HG02943 (cell line): Measurements from ENCODE around the gene TEX12.
"Not testable (repeated sequence)": the region's sequence is repeated elsewhere in the genome, so short reads cannot be mapped to it uniquely, and the experiment has no call there.

Experiments
- ATAC-seq: cut with Tn5 transposase; IDR thresholded peaks from one replicate; pipeline ENCODE4 v1.9.1; 2021; ENCODE audit warnings: mild to moderate bottlenecking, low read depth, moderate library complexity; ENCODE audit not compliant: unreplicated experiment

Gene TEX12

DNA sequence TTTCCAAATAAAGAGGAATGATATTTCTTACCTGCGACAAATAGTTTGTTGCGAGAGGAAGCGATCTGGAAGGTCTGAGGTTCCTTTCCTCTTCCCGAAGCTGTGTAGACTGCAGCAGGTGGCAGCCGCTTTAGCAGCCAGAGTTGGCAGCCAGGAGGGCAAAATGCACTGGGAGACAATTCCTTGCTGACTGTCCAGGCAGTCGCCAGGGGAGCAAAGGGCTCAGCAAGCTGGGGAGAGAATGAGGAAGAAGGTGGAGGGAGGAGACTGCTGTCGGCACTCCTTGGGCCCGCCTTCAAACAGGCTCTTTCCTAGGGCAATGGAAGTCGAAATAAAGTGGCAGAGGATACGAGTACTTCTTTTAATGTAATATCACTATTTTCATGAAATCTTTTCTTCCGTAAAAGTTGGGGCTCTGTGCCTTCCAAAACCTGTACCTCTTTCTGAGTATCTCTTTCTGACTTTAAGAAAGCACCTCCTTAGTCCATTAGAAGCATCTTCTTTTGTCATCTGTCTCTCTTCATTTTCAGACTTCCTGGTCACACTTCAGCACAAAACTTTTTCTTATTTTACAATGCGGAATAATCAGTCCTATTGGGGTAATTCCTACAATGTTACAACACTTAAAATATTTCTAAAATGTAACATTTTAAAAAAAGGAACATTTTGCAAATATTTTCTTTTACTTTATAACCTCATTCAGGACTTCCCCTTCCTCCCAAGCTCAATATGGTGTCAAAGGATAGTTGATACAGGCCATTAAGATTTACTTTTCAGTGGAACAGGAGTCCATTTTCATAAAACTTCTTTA lies 3.1 kb upstream of the TEX12 start, which contains the start of gene IL18:
Gene IL18, minus strand, starts transcription at position 220 of the 811 bp plus-strand sequence. CDS start 9,041 bp downstream, outside the sequence.
- ATAC-seq, result no peak

DNA sequence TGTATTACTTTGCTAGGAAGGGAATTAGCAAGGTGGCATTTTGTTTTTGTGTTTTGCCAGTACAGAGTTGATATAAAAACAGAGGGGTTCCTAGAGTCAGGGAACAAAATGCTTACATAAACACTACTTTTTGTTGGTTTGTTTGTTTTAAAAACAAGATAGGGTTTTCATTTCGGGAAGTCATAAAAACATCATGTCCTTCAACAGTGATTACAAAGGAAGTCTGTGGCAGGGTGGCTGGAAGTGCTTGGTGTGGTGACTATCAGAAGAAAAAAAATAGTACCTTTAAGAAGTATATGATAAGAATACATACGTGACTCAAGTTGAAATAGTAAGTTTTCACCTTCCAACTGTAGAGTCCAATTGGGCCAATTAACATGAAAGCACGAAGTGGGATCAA lies 2.1 kb upstream of the TEX12 start:
- ATAC-seq, result no peak

DNA sequence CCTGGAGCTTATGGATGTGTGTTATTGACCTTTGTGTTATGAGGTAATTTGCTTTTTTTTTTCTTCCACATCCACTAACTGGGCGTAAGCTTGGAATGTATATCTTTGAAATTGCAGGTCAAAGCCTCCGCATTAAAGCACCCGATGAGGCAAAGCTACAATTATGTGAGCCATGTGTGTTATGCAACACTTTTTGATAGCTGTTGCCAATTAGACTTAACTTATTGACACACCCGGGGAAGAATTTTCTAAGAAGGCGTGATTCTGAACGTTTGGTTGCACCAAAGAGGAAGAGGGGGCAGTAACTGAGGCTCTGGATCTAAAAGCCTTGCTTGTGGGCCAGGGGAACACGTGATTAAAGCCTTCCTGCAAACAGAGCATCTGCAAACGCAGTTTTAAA lies 610 bp upstream of the TEX12 start:
- no peak for ATAC-seq

DNA sequence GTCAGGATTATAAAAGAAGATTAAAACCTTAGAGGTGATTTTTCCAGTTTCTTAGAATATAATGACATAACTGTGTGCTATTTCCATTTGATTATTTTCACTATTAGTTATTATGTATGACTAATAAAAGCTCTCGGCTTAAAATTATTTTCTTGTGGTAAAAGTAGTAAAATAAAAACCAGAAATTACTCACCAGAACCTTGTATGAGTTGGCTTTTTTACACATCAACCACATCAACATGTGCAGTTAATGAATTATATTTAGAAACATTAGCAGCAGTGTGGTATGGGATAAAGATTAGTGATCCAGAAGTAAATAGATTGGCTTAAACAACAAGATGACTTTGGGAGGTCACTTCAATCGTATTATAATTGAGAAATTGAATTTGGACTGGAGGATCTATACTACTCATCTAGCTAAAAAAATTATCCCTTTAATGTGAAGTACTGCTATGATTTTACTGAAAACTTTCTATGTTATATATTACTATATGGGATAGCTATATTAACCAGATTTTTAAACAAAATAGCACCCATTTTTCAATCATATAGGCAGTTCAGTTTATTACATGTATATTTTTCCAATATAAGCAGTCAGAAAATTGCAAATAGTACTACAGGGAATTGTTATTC lies 5.3 kb downstream of the TEX12 start:
- no peak for ATAC-seq

- ATAC-seq, result no peak
Measured at GRCh38 chr11:112173152-112173551, 6.0 kb downstream of the TEX12 start.

- ATAC-seq, result no peak
Measured at GRCh38 chr11:112174789-112175598, 7.8 kb downstream of the TEX12 start, which contains the start of gene BCO2. BCO2 (plus strand) TSS chr11:112175512; CDS start chr11:112175602, 90 bp downstream.

GRCh38 chr11:112175599-112175952 lies 8.4 kb downstream of the TEX12 start:
- no peak for ATAC-seq

- no peak for ATAC-seq
Measured at GRCh38 chr11:112176077-112176476, 8.9 kb downstream of the TEX12 start.

GRCh38 chr11:112177589-112177988 lies 10.4 kb downstream of the TEX12 start:
- no peak for ATAC-seq

DNA sequence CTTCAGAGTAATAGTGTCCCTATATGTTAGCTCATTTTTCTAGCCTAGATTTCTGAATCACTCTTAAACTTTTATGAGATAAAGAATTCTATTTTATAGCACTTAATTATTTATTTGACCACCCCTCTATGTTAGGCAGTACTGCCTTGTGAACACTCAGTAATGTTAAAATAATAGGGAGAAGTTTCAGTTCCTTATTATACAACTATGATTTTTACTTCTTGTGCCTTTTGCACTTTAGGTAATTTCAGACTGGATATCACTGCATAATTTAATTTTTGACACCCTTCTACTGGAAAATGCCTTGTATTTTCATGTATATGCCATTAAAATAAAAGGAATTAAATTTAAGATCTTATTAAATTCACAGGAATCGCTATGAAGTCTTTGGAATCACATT lies 11.3 kb downstream of the TEX12 start:
- ATAC-seq, result no peak

- no peak for ATAC-seq
Measured at GRCh38 chr11:112178936-112179335, 11.8 kb downstream of the TEX12 start.

DNA sequence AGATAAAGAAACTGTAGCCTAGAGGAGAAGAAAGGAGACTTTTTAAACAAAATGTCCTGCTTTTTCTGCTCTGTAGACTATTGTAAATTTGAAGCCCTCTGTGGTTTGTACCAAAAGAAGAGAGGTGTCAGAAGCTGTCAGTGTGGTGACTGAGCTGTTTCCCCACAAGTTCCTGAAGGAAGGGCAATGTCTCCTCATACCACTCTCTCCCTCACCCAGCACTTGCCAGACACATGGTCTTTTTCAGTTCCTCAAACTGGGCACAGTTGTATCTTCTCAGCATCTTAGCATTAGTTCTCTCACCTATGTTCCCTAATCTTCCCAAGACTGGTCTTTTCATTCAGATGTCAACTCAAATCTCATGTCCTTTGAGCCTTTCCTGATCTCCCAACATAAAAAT lies 12.4 kb downstream of the TEX12 start:
- peak; percentile 76 for ATAC-seq

GRCh38 chr11:112182867-112183266 lies 15.7 kb downstream of the TEX12 start:
- ATAC-seq, result no peak

GRCh38 chr11:112185883-112186282 lies 18.7 kb downstream of the TEX12 start:
- no peak for ATAC-seq

- no peak for ATAC-seq
Measured at GRCh38 chr11:112186304-112186703, 19.1 kb downstream of the TEX12 start.

DNA sequence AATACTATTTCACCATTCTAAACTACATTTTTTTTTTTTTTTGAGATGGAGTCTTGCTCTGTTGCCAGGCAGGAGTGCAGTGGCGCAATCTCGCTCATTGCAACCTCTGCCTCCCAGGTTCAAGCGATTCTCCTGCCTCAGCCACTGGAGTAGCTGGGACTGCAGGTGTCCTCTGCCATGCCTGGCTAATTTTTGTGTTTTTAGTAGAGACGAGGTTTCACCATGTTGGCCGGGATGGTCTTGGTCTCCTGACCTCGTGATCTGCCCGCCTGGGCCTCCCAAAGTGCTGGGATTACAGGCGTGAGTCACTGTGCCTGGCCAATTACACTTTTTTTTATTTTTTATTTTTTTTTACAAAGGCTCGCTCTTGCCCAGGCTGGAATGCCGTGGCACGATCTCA lies 27.9 kb downstream of the TEX12 start:
- not testable (repeated sequence) for ATAC-seq

GRCh38 chr11:112195951-112196351 lies 28.8 kb downstream of the TEX12 start:
- ATAC-seq, result no peak

- ATAC-seq, result no peak
Measured at GRCh38 chr11:112196519-112197087, 29.4 kb downstream of the TEX12 start.

DNA sequence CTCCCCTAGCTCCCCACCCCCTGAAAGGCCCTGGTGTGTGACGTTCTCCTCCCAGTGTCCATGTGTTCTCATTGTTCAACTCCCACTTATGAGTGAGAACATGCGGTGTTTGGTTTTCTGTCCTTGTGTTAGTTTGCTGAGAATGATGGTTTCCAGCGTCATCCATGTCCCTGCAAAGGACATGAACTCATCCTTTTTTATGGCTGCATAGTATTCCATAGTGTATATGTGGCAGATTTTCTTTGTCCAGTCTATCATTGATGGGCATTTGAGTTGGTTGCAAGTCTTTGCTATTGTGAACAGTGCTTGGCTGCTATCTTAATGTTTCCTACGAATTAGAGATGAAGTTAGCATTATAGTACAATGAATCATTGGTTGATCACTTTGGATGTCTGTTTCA lies 31.9 kb downstream of the TEX12 start:
- not testable (repeated sequence) for ATAC-seq

GRCh38 chr11:112200252-112200651 lies 33.1 kb downstream of the TEX12 start:
- no peak for ATAC-seq

GRCh38 chr11:112206071-112206470 lies 38.9 kb downstream of the TEX12 start:
- no peak for ATAC-seq
